Natural killer cell (primary cell): Measurements from ENCODE around the gene FAM120A. TPM values are rescaled to one million over a fixed set of nuclear protein-coding genes. Genes with fewer than 3 reads are reported as not detected.
A peak's percentile ranks its signal among the peaks of the same experiment; 100 is the strongest.

Experiments
- ATAC-seq, 3 donors: fragments of 150-1000 bp in 2 of 3; fragments of 200-7000 bp in 1 of 3; cut with Tn5 transposase; 1 replicate in 1 of 3; 2 replicates in 2 of 3; pipeline ENCODE4 v1.10.0; 2021; ENCODE audit warnings: mild to moderate bottlenecking in 2 of 3, moderate library complexity in 2 of 3
- DNase-seq, 2 donors: peaks; one replicate each; pipeline versions ENCODE4 v3.0.0 to v3.0.0-alpha.2; 2013 to 2021; ENCODE audit warnings: mixed read lengths in 1 of 2
- H3K27ac ChIP-seq: one replicate; pipeline ENCODE4 v1.5.1; 2013; ENCODE audit warnings: mild to moderate bottlenecking, low read length
- H3K27me3 ChIP-seq: one replicate; pipeline ENCODE4 v1.6.1; 2013; ENCODE audit warnings: low read length; ENCODE audit not compliant: control insufficient read depth, insufficient read depth
- H3K36me3 ChIP-seq: one replicate; pipeline ENCODE4 v1.6.1; 2013; ENCODE audit warnings: low read length; ENCODE audit not compliant: control insufficient read depth, insufficient read depth
- H3K4me1 ChIP-seq: one replicate; pipeline ENCODE4 v1.6.1; 2013; ENCODE audit warnings: low read length; ENCODE audit not compliant: control insufficient read depth, insufficient read depth
- H3K4me3 ChIP-seq: one replicate; pipeline ENCODE4 v1.5.1; 2013; ENCODE audit warnings: low read length
- H3K9me3 ChIP-seq: one replicate; pipeline ENCODE4 v1.6.1; 2013; ENCODE audit warnings: low read length; ENCODE audit not compliant: control insufficient read depth, insufficient read depth
- H3K27ac Mint-ChIP-seq, 2 donors: one replicate each; pipeline ENCODE4 v1.8.0; 2022; ENCODE audit warnings: mild to moderate bottlenecking in 2 of 2, mixed read lengths in 2 of 2, moderate library complexity in 1 of 2
- H3K27me3 Mint-ChIP-seq, 2 donors: one replicate each; pipeline ENCODE4 v1.8.0; 2022; ENCODE audit warnings: low read depth in 2 of 2, mixed read lengths in 2 of 2
- H3K36me3 Mint-ChIP-seq: one replicate; pipeline ENCODE4 v1.8.0; 2022; ENCODE audit warnings: mixed read lengths
- H3K4me1 Mint-ChIP-seq, 2 donors: one replicate each; pipeline ENCODE4 v1.8.0; 2022; ENCODE audit warnings: mixed read lengths in 2 of 2
- H3K4me3 Mint-ChIP-seq: one replicate; pipeline ENCODE4 v1.8.0; 2022; ENCODE audit warnings: mild to moderate bottlenecking, moderate library complexity, mixed read lengths
- H3K9me3 Mint-ChIP-seq, 2 donors: one replicate each; pipeline ENCODE4 v1.8.0; 2022; ENCODE audit warnings: mixed read lengths in 2 of 2
- CTCF ChIP-seq: fragments of 200-600 bp; IDR thresholded peaks from one replicate; pipeline ENCODE4 v1.8.0; 2022; ENCODE audit warnings: antibody characterized with exemption
- WGBS: methylation state at CpG from one replicate; pipeline ENCODE4 v1.1.7; 2013; ENCODE audit warnings: missing lambda C conversion rate; ENCODE audit not compliant: insufficient coverage; 5-methylcytosine and 5-hydroxymethylcytosine counted together
- intact Hi-C: fragments of 100-400 bp; cut with micrococcal nuclease; formaldehyde crosslinking; loops from one replicate; pipeline ENCODE4 v1.14.2; 2022
- total RNA-seq, 4 donors: library from RNA; stranded (reverse); fragments of 120-200 nt in 1 of 4; gene quantifications; one replicate each; pipeline versions ENCODE4 v1.2.3 to v1.2.4, GENCODE V29; 2013 to 2022

FAM120A gene
- total RNA-seq, 3 donors from 2014 or later (not counting 1 experiment from before 2014, with no cell fraction given) = 87.7 to 96.1 (median 91.5) TPM

DNA sequence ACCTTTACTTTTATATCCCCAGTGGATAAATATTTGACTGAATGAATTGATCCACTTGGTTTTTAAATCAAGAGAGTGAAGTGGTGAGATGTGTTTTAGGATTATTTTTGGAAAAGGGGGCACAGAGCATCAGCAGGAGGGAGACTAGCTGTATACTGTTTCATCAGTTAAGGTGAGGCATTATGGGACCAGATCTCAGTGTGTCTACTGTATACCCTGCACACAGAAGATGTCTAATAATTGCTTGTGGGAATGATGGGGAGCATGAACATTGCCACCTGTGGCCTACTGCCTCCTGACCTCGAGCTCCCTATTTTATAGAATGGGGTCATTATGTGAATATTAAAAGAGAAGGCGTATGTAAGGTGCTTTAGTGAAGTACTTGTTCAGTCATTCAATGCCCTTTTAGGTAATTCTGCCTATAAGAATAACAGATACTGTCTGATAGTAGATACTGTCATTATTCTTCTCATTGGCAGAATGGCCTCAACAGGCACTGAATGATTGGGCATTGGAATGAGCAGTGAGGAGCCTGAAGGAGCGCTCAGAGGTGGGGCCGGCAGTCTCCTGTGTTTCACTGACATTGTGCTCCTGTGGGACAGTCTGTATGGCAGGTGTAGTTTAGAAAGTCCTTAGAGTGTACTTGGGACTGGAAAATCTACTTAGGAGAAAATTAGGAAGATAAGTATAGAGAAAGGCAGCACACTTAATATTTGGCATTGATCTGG, 49.2 kb downstream of the FAM120A start:
- DNase-seq = no peak
- intact Hi-C loops = loop anchor here (5.0 kb wide), 2 partner anchors 33 to 48 kb away; partner anchors contain the start of genes FAM120A and FAM120AOS
- H3K4me1 ChIP-seq = peaks cover 19% of the 10 kb centered on the region
- no peak for TF ChIP-seq CTCF
- WGBS = 99% methylated on average over 4 of the region's 4 CpGs
- peak overlapping the region; percentile 48 for H3K27ac ChIP-seq
- H3K4me3 Mint-ChIP-seq = peak overlapping the region; percentile 87
- peaks cover 40% of the 10 kb centered on the region for H3K36me3 ChIP-seq
- peaks cover 44 to 51% of the 10 kb centered on the region in 2 donors for H3K4me1 Mint-ChIP-seq
- no peak overlapping the region for H3K4me3 ChIP-seq
- no peaks in the 10 kb centered on the region for H3K9me3 ChIP-seq
- no peak for ATAC-seq
- no peaks in the 10 kb centered on the region for H3K36me3 Mint-ChIP-seq
- H3K9me3 Mint-ChIP-seq = no peaks in the 10 kb centered on the region
- peak overlapping the region; percentile 88 to 92 for H3K27ac Mint-ChIP-seq
- no peaks in the 10 kb centered on the region for H3K27me3 ChIP-seq
- no peaks in the 10 kb centered on the region for H3K27me3 Mint-ChIP-seq

GRCh38 chr9:93501406-93501805, 49.9 kb downstream of the FAM120A start:
- peak overlapping the region; percentile 87 for H3K4me3 Mint-ChIP-seq
- ATAC-seq (peak in 2 of 3 donors; percentile 29 to 63), DNase-seq (peak in 1 of 2 donors; percentile 44)
- 48% methylated on average over 4 of the region's 4 CpGs for WGBS
- Histone ChIP-seq H3K27me3 (no peaks in the 10 kb centered on the region), H3K27ac (peak overlapping the region; percentile 24), H3K4me3 (no peak overlapping the region), H3K36me3 (peaks cover 40% of the 10 kb centered on the region), H3K9me3 (no peaks in the 10 kb centered on the region), H3K4me1 (peaks cover 19% of the 10 kb centered on the region)
- H3K27ac Mint-ChIP-seq = peak overlapping the region; percentile 88 to 92
- no peaks in the 10 kb centered on the region for H3K36me3 Mint-ChIP-seq
- peaks cover 40 to 48% of the 10 kb centered on the region in 2 donors for H3K4me1 Mint-ChIP-seq
- H3K27me3 Mint-ChIP-seq = no peaks in the 10 kb centered on the region
- intact Hi-C loops = loop anchor here (5.0 kb wide), 2 partner anchors 34 to 49 kb away; partner anchors contain the start of genes FAM120A and FAM120AOS
- no peaks in the 10 kb centered on the region for H3K9me3 Mint-ChIP-seq
- no peak for TF ChIP-seq CTCF

- Mint-ChIP-seq H3K4me3 (no peak overlapping the region), H3K9me3 (no peaks in the 10 kb centered on the region), H3K27me3 (no peaks in the 10 kb centered on the region), H3K4me1 (peaks cover 57 to 59% of the 10 kb centered on the region in 2 donors), H3K36me3 (no peaks in the 10 kb centered on the region), H3K27ac (peak overlapping the region; percentile 25 to 92)
- no peaks in the 10 kb centered on the region for H3K9me3 ChIP-seq
- no peak overlapping the region for H3K4me3 ChIP-seq
- DNase-seq (no peak), ATAC-seq (no peak)
- peaks cover 29% of the 10 kb centered on the region for H3K36me3 ChIP-seq
- H3K27ac ChIP-seq = no peak overlapping the region
- no peak for TF ChIP-seq CTCF
- H3K4me1 ChIP-seq = peaks cover 25% of the 10 kb centered on the region
- intact Hi-C loops = loop anchor here (5.0 kb wide), 2 partner anchors 36 to 51 kb away; partner anchors contain the start of genes FAM120A and FAM120AOS
- 97% methylated on average over 4 of the region's 4 CpGs for WGBS
- no peaks in the 10 kb centered on the region for H3K27me3 ChIP-seq
Observed at GRCh38 chr9:93503381-93503780, 51.9 kb downstream of the FAM120A start.
